Loucy (cell line): ENCODE data around the gene NELFA.

Source experiments
- CTCF ChIP-seq: fragments of 200-600 bp; sonication (generic); conservative IDR thresholded peaks from 2 replicates; pipeline ENCODE4 v1.5.1; 2014; ENCODE audit warnings: mild to moderate bottlenecking, antibody characterized with exemption, low read length
- EZH2phosphoT487 ChIP-seq: fragments of 200-600 bp; IDR thresholded peaks from 2 replicates; pipeline ENCODE4 v1.6.1; 2018; ENCODE audit warnings: antibody characterized with exemption, mild to moderate bottlenecking, moderate library complexity, borderline replicate concordance

DNA sequence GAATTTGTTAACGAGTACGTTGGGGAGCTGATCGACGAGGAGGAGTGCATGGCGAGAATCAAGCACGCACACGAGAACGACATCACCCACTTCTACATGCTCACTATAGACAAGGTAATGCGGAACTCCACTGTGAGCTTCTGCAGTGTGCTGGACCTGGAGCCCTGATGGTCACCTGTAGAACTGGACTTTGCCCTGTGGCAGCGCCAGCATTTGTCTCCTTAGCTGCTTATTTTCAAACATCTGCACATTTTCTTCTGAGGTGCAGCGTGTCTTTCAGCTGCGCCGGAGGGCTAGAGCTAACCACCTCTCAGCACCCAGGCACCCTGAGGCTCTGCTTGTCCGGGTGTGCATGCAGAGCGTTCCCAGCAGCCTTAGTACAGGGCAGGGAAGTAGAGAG, 47.7 kb downstream of the NELFA start:
- TF ChIP-seq CTCF (no peak), EZH2phosphoT487 (no peak)
